GM11168 (cell line): ENCODE results near the gene RASD1.

Experiments
- in situ Hi-C: fragments of 300-500 bp; cut with MboI; formaldehyde crosslinking; loops from one replicate; pipeline ENCODE4 v1.12.0; 2022; ENCODE audit warnings: low sequenced_read_pairs; ENCODE audit not compliant: unreplicated experiment

Gene RASD1, protein sequence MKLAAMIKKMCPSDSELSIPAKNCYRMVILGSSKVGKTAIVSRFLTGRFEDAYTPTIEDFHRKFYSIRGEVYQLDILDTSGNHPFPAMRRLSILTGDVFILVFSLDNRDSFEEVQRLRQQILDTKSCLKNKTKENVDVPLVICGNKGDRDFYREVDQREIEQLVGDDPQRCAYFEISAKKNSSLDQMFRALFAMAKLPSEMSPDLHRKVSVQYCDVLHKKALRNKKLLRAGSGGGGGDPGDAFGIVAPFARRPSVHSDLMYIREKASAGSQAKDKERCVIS

DNA sequence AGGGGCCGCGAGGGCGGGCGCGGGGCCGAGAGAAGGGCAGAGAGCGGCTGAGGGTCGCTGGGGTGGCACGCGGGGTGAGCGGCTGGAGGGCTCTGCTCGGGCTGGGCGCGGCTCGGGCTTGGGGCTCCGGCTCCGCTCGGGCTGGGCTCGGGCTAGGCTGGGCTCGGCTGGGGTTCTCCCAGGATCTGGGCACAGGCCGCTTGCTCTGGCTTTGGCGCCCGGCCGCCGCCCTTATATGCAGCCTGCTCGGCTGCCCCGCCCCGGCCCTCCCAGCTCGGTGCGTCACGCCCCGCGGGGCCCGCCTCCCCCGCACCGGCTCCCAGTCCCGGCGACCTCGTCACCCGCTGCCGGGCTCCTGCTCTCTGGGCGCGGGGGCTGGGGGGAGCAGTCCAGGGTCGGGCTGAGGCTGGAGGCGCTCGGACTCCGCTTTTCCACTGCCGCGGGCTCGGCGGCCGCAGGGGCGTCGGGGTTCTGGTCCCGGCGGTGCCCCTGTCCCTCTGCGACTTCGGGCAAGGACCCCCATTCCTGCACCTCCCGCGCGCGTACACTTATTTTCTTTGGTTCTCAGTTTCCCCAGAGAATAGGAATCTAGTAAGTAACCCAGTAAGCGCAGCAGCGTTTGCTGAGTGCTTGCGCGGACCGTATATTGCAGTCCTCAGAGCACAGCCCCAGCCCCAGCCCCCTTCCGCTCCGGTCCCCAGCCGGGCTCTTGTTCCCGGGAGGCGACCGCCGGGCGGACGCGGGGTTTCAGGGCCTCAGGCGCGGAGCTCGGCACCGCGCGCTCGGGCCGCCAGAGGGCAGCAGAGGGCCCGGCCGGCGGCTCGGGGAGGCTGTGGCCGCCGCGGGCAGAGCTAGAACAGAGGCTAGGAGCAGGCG lies at the start of gene RASD1:
Gene RASD1, minus strand, starts transcription at position 207 of the 876 bp plus-strand sequence. CDS start 214 bp downstream, outside the sequence.
- in situ Hi-C loops: loop anchor here (5.0 kb wide), 1 partner anchor 151 kb away; no protein-coding TSS in a partner anchor

DNA sequence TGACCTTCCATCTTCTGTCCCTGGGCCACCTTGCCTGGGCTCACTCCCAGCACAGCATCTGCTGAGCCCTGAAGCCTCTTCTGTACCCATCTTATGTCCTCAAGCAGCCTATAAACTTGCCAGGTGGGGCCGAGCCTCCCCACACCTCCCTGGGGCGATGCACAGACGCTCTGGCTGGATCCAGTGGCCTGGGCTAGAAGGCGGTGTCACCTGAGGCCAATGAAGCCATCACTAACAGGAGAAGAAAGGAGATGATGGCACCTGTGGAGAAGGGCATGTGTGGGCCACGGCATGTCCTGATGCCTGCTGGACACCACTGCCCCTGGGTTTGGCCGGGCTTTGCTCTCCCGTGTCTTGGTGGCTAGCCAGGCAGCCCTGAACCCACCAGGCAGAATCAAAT lies 49.8 kb upstream of the RASD1 start:
- in situ Hi-C loops: no loop called here

DNA sequence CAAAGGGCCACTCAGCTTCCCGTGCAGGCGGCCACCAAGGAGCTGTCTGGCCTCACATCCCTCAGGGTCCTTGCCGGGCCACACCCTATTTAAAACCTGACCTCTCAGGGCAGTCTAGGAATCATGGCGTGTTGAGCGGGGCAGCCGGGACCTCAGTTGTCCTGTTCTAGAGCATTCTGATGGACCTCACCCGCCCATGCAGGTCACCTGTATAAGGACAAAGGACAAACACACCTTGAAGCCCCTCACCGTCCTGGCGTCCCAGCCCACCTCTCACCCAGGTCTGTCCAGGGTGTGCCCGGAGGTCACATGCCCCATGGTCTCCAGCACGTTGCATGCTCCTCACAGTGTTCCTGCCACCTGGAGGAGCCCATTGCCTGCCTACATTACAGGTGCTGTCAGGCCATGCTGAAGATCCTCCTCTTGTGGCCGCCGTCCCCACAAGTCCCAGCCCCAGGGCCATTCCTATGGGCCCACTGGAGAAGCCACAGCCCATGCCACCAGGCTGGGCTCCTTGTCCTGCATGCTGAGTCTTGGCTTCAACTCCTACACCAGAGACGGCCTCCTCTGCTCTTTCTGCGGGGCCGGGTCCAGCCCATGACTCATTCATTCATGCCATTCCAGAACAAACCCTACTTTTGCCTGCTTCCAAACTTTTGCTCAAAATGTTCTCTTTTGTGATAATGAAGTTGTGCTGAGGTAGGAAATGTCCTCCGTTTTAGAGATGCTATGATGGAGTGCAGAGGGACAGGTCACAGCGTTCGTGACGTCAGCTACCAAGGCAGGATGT lies 49.0 kb upstream of the RASD1 start:
- in situ Hi-C loops: no loop called here

DNA sequence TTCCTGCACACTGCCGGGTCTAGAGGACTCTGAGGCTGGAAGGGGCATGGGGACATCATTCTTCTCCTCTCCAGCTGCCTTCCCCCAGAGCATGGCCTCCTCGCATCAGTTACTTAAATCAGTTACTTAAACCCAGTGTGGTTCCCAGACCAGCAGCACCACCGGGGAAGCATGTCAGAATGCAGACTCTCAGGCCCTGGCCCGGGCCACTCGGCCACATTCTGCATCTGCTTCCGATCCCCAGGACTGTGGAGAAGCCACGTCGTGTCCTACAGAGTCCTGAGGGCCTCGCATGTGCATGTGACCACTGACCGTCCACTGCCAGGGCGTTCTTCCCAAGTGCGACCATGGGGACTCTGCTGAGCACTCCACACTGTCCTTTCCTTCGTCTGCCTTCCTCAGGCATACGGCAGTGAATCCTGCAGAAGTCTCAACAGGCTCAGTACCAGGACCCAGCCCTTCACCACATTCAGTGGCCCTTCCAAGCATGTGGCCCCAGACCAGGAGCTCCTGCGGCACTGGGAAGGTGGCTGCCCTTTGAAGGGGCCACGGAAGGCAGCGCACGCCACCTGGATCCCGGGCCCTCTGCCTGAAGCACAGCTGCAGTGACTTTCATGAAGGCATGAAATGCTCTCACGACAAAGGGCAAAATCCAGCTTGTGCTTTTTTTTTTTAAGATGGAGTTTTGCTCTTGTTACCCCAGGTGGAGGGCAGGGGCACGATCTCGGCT lies 46.9 kb upstream of the RASD1 start:
- in situ Hi-C loops: no loop called here

DNA sequence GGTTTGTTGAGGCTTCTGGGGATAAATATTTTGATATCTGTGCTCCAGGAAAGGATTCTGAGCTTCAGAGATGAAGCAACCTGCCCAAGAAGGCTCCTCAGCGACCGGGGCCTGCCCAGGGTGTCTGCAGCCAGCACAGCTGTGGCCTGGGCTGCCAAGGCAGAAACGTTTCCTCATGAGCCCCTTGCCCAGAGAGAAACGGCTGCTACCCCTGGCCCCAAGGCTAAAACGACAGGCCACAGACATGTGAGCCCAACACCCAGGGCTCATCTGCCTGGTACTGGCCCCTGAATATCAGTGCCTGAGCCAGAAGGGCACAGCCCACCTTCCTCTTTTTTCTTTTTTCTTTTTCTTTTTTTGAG lies 45.4 kb upstream of the RASD1 start:
- in situ Hi-C loops: no loop called here

DNA sequence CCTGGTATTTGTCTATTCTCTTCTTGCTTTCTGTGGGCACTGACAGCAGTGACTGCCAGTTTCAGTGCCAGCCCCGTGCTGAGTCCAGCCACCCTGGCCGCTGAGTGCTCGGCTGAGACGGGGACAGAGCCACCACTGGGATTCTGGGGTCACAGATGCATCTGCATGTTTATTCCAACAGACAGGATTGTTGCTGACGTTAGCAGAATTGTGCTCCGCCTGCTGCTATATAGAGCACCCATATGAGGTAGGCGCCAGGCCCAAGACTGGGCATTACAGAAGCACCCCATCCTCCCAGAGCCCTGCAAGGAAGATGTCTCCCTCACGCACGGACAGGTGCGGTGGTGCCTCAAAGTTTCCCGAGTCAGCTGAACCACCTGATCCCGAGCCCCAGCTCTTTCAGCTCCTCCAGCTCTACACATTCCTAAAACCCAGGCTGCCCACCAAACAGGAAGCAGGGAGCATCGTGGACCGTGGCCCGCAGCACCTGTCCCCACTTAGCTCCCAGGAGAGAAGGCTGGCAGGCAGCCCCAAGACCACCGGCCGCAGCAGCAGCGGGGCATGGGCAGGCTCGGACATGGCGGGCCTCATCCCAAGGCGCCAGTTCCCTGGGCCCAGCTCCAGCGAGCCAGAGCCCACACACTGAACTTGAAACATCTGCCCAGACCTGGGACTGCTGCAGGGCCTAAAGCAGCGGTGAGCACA lies 44.9 kb upstream of the RASD1 start:
- in situ Hi-C loops: no loop called here

DNA sequence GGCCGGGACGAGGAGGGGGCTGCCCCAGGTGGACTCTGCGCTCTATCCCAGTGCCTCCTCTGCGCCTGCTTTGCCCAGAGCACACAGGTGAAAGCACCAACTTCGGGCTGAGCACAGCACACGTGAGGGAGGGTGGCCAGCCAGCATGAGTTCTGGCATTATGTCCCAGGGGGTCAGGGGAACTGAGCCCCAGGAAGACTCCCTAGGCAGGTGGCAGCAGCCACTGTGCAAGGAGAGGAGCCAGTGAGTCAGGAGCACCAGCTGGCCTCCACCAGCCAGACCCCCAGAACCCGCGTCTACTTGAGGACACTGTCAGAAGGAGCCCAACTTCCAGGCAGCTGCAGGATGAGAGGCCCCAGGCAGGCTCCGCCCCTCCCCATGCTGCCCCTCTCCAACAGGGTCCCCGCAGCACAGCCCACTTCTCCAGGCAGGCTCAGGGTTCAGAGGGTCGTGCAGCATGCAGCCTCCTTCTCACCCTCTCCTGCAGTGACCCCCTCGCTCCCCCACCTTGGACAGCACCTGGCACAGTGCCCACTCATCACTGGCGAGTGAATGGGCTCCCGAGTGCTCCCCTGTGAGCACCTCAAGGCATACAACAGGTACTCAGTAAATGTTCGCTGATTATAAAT lies 44.2 kb upstream of the RASD1 start:
- in situ Hi-C loops: no loop called here

DNA sequence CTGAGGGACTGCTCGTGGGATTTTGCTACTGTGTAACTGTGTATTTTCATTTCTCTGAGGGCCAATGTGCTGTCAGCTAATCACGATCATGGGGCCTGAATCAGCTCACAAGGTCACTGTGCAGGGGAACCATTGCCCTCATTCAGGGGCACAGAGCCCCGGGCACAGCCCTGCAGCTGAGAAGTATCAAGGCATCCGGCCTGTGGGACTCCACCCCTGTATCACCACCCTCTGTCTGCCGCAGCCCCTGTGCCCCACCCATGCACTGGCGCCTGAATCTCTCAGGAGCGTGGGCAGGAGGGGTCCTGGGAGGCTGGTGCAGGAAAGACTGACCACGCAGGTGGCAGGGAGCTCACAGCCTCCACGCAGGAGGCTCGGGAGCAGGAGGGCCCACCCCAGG lies 43.4 kb upstream of the RASD1 start:
- in situ Hi-C loops: no loop called here

DNA sequence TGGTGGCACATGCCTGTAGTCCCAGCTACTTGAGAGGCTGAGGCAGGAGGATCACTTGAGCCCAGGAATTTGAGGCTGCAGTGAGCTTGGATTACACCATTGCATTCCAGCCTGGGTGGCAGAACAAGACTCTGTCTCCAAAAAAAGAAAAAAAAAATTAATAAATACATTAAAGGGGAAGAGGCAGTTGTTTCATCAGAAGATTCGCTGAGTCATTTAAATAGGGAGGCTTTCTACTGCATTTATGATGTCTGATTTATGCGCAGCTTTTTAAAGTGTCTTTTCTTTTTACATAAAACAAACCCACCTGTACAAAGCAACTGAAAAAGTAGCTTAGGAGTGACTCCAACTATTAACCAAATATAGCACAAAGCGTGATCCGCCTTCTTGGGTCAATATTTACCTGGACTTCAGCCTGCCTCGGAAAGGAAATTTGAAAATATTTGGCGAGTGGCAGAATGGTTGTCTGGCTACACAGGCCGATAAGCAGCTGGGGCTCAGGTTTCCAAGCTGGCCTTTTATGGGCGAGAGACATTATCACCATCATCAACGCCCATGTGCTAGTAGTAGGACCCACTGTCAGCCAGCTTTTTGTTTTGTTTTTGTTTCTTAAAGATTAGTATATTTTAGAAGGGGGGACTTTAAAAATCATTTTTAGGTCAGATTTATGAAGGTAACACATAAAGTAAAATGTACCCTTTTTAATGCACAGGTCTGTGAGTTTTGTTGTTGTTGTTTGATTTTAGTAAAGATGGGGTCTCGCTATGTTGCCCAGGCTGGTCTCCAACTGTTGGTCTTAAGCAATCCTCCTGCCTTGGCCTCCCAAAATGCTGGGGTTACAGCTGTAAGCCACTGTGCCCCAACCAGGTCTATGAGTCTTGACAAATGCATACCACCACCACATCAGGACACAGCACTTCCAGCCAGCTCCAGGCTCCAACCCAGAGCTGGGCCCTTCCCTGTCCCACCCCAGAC lies 42.5 kb upstream of the RASD1 start:
- in situ Hi-C loops: no loop called here

DNA sequence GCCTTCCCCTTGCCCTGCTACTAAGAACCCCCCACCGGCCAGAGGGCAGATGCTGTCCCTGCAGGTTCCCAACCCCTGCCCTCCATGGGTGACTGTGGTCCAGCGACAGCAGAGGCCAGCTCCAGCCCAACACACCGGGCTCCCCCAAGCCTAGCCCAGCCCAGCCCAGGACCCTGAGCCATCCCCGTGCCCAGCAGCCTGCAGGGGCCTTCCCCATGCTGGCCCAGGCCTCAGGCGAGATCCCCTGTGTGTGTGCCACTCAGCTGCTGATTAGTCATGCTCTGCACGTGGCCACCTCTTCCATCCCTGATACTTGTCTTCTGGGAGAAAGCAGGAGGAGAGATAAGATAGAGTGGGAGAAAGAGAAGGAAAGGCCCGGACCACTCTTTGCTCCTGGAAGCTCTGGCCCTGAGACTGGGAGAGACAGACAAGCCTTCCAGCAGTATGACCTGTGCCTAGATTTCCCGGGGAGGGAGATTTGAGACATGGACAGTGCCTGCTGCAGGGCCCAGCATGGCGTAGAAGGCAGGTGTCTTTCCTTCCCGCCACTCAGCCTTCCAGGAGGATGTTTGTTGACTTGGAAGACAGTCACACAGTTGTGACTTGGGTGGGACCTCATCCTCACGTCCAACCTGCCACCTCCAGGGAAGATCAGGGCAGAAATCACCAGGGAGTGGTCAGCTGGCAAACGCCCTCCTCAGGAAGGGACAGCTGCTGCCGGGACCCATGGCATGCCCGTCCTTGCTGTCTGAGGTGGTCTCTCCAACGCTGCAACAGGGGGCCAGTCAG lies 41.3 kb upstream of the RASD1 start:
- in situ Hi-C loops: no loop called here

DNA sequence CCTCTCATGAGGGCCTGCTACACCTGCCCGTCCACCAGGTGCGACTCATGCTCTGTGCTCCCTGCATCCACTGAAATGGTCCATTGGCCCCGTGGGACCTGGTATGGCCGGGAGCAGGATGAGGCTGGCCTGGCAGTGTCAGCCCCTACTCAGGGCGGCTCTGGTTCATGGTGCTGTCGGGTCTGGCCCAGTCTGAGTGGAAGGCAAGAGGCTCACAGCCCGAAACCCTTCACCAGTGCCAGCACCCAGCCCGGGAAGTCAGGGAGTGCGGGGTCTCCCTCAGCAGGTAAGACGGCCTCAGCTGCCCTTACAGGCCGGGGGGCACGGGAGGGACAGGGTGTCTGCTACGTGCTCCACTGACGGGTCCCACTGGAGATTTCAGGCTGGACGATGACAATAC lies 40.5 kb upstream of the RASD1 start:
- in situ Hi-C loops: no loop called here

DNA sequence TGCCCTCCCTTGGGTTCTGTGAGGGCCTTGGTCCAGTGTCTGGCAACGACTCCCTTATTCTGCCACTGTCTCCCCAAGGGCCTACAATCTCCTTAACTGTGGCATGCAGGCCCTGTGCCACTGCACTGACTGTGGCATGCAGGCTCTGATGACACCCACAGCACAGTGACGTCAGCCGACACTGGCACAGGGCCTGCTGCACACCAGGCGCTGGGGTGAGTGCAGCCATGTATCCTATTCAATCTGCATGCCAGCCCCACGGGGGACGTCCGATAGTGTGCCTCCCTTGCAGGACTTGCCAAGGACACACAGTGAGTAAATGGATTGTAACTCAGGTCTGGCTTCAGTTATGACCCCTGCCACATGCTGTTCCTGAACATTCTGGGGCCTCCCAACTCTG lies 39.8 kb upstream of the RASD1 start:
- in situ Hi-C loops: no loop called here

DNA sequence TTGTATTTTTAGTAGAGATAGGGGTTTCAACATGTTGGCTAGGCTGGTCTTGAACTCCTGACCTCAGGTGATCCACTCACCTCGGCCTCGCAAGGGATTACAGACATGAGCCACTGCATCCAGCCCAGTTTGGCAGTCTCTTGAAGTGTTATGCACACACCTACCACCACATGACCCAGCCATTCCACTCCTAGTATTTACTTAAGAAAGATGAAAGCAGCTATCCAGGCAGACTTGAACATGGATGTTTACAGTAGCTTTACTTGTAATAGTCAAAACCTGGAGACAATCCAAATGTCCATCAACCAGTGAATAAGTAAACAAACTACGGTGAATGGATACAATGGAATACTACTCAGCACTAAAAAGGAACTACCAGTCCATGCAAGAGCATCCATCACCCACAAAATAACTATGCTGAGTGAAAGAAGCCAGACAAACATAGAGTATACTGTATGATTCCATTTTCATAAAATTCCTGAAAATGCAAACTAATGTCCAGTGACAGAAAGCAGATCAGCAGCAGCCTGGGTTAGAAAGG lies 37.8 kb upstream of the RASD1 start:
- in situ Hi-C loops: no loop called here

DNA sequence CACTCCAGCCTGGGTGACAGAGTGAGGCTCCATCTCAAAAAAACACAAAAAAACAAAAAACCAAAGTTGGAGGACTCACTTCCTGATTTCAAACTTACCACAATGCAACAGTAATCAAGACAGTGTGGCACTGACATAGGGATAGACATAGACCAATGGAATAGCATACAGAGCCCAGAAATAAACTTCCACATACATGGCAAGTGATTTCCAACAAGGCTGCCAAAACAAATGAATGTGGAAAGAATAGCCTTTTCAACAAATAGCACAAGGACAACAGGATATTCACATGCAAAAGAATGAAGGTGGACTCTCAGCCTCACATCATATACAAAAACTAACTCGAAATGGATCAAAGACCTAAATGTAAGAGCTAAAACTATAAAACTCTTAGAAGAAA lies 36.8 kb upstream of the RASD1 start:
- in situ Hi-C loops: no loop called here

DNA sequence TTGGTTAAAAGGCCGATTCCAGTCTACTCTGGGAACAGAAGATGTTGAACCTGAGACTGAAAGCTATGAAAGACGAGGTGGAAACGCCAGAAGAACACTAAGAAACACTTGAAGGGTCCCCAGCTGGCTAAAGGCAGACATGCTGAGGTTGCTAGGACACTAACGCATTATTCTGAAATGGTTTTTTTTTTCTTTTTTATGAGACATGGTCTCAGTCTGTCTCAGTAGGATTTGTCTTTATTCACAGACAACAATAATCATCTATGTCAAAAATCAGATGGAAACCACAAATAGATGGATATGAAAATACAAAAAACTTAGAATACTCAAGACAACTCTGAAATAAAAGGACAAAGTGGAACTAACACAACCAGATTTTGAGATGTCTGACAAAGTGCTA lies 35.0 kb upstream of the RASD1 start:
- in situ Hi-C loops: no loop called here

DNA sequence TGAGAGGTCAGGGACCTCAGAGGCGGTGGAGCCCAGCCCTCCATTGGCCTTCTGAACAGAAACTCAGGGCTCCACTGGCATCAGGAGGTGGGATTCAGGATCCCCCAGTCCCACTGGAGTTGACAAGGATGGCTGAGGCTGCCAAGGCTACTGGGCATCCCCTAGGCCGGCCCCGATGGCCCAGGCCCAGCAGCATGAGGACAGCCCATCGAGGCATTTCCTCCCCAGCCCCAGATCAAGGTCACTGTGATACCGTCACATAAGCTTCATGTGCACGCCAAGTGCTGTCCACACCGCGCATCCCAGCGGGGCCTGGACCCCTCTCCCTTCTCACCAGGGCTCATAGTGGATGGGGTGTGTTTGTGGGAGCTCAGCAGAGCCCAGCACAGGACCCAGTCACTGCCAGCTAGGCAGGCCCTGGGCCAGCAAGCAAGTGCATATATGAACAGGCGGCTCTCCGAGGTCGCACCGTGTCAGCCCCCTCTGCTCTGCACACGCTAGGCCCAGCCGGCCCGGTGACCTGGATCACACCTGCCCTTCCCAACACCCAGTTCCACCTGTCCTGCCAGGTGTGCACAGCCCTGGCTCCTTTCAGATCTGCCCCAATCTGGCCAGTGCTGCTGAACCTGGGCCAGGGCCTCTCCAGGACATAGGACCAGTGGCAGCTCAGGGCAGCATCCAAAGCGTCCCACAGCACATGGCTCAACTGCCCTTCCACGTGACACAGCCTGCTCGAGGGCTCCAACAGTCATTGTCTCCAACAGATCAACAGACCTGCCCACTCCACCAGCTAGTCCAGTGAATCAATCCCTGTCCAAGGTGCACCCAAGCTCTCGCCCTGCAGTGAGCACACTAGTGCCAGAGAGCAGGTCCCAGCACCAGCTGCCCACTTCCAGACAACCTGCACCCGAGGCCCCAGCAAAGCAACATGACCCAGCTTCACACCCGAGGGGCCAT lies 32.8 kb upstream of the RASD1 start:
- in situ Hi-C loops: no loop called here
